Stomach (tissue), 9 donors: ENCODE results near the gene IRS2. TPM values are rescaled to one million over a fixed set of nuclear protein-coding genes. Genes with fewer than 3 reads are reported as not detected.

Experiments used
- DNase-seq, 2 donors: peaks; one replicate each; pipeline versions ENCODE4 v3.0.0 to v3.0.0-alpha.2; 2013 to 2019
- H3K27ac ChIP-seq, 5 donors: fragments of 200-600 bp in 4 of 5; sonication (generic) in 4 of 5; one replicate each; pipeline ENCODE4 v1.5.1; 2013 to 2019; ENCODE audit warnings: mild to moderate bottlenecking in 1 of 5, moderate library complexity in 1 of 5
- H3K27me3 ChIP-seq, 3 donors: fragments of 200-600 bp; sonication (generic); one replicate each; pipeline ENCODE4 v1.5.1; 2017 to 2019; ENCODE audit warnings: mixed run types in 1 of 3
- H3K36me3 ChIP-seq, 4 donors: fragments of 200-600 bp; sonication (generic); 1 replicate in 3 of 4; 2 replicates in 1 of 4; pipeline ENCODE4 v1.5.1; 2016 to 2019
- H3K4me1 ChIP-seq, 4 donors: fragments of 200-600 bp; sonication (generic); one replicate each; pipeline ENCODE4 v1.5.1; 2016 to 2019
- H3K4me3 ChIP-seq, 4 donors: fragments of 200-600 bp; sonication (generic) in 3 of 4; one replicate each; pipeline ENCODE4 v1.5.1; 2016 to 2019; ENCODE audit warnings: mild to moderate bottlenecking in 1 of 4
- H3K9me3 ChIP-seq, 4 donors: fragments of 200-600 bp; sonication (generic); one replicate each; pipeline ENCODE4 v1.5.1; 2016 to 2019
- EP300 ChIP-seq: sonication (generic); formaldehyde crosslinking; IDR thresholded peaks from one replicate; pipeline ENCODE4 v1.6.1; 2017; ENCODE audit warnings: antibody characterized with exemption
- POLR2A ChIP-seq, 4 donors: fragments of 450-650 bp; IDR thresholded peaks; one replicate each; pipeline ENCODE4 v1.6.1; 2016; ENCODE audit warnings: antibody characterized with exemption in 4 of 4, control low read depth in 2 of 4, mild to moderate bottlenecking in 1 of 4, moderate library complexity in 1 of 4
- POLR2AphosphoS5 ChIP-seq, 3 donors: sonication (generic); formaldehyde crosslinking; IDR thresholded peaks; one replicate each; pipeline ENCODE4 v1.6.1; 2016; ENCODE audit warnings: antibody characterized with exemption in 3 of 3
- WGBS, 5 donors: extraction: QIAGEN DNeasy Blood & Tissue Kit in 3 of 5; methylation state at CpG; one replicate each; pipeline versions ENCODE4 v1.1.5 to v1.1.7; 2013 to 2018; 5-methylcytosine and 5-hydroxymethylcytosine counted together
- intact Hi-C: fragments of 100-400 bp; cut with DNase I; formaldehyde crosslinking; loops from one replicate; pipeline ENCODE4 v1.15.1; 2023; ENCODE audit warnings: low total_unique reads
- polyA plus RNA-seq, 3 donors: library from polyadenylated mRNA; stranded (reverse); fragments of 200-250 nt; gene quantifications; one replicate each; pipeline ENCODE4 v1.2.3, GENCODE V29; 2013
- total RNA-seq, 5 donors: library from RNA; depleted of rRNA; stranded (reverse); fragments of >200 nt; gene quantifications; one replicate each; pipeline versions ENCODE4 v1.1.0 to v1.2.3, GENCODE V29; 2014 to 2016
- TF ChIP-seq, protein P1 (sequence below), 7 experiments: fragments of 450-650 bp in 4 of 7; fragments of 200-600 bp in 3 of 7; sonication (generic) in 3 of 7; IDR thresholded peaks; one replicate each; pipeline ENCODE4 v1.5.1; 2016 to 2019; ENCODE audit warnings: antibody characterized with exemption in 7 of 7, control low read depth in 2 of 7, mild to moderate bottlenecking in 1 of 7
- donor health status: healthy with polysubstance abuse.
- donor health status: Bipolar disorder and iron deficiency.
- donor health status: healthy.

Gene IRS2
- total and polyA plus RNA-seq, 8 donors: 2.7 to 24.1 (median 11.4) TPM

DNA sequence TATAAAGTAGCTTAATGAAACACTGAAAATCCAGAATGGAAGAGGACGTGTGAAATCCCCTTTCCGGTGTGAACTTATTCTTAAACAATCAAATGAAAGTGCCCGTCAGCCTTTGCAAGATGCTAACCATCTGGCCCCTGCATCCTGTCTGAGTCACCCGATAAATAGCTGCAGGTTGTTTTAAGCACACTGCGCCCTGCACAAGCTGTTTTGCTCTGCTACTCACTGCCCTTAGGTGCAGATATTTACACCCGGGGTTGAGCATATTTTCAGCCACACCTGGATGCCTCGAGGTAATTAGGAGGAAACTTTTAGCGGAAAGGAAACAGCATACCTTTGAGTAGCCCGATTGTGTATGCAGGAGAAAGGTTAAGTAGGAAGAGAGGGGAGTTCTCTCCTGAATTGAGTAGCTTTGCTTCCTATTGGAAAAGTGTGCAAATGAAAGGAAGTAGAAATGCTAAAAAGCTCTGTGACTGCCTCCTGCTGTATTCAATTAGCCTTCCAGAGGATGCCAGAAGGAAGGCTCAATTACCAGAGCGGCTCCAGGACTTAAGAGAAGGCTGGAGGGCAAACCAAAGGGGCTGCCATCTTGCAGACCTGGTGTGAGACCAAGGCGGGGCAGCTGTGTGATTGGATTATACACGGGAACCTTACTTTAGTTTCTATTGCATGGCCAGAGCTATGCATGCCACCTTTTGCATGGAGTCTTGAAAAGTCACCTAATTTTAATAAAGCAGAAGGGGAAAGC, 42.5 kb downstream of the IRS2 start:
- H3K9me3 ChIP-seq: no peaks in the 10 kb centered on the region
- H3K36me3 ChIP-seq: no peaks in the 10 kb centered on the region
- no peak for TF ChIP-seq EP300
- peak in 1 of 3 donors; percentile 75 for TF ChIP-seq POLR2AphosphoS5 (IDR thresholded peaks at IDR 0.05)
- no peak overlapping the region for H3K27ac ChIP-seq
- no peak overlapping the region for H3K4me3 ChIP-seq
- WGBS, 5 donors: 24 to 37% (median 32%) methylated on average over 12 of the region's 12 CpGs
- H3K4me1 ChIP-seq: peaks cover 7 to 15% (median 11%) of the 10 kb centered on the region in 4 donors
- peak in 1 of 2 donors; percentile 83 for DNase-seq
- no peaks in the 10 kb centered on the region for H3K27me3 ChIP-seq
- intact Hi-C loops: no loop called here

DNA sequence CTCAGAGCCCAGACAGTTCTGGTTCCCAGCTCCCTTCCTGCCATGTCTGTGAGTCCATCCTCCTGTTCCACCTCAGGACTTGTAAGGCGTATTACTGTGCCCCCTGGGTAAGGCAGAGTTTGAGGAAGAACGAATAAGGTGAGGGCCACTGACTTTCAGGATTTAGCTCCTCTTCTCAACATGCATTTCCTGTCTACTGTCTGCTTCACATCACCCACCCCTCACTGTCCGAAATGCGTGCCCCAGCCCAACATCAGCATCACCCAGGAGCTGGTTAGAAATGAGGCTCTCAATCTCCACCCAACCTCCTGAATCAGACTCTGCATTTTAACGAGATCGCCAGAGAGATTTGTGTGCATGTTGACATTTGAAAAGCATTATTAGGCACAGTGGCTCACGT, 44.4 kb downstream of the IRS2 start:
- no peak for DNase-seq
- TF ChIP-seq POLR2AphosphoS5 (IDR thresholded peaks at IDR 0.05) (no peak), EP300 (no peak)
- H3K27me3 ChIP-seq: no peaks in the 10 kb centered on the region
- WGBS, 5 donors: 74 to 86% (median 83%) methylated on average over 7 of the region's 7 CpGs
- no peaks in the 10 kb centered on the region for H3K36me3 ChIP-seq
- no peaks in the 10 kb centered on the region for H3K9me3 ChIP-seq
- H3K27ac ChIP-seq: no peak overlapping the region
- intact Hi-C loops: no loop called here
- H3K4me3 ChIP-seq: no peak overlapping the region
- peaks cover 7 to 15% (median 11%) of the 10 kb centered on the region in 4 donors for H3K4me1 ChIP-seq

DNA sequence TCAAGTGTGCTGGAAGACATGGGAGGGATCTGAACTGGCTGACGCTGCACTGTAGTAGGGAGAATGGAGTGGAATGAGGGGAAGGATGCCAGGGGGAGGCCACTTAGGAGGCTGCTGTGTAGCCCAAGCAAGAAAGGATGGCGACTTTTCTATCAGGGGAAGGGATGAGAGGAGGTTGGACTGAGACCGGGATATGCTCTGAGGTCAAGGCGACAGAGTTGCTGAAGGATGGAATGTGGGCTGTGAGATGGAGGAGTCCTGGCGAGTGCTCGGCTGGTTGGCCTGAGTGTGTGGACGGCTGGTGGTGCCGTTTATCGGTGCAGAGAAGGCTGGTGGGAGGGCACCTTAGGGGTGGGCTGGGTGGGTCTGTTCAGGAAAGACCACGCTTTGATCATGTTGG, 45.7 kb downstream of the IRS2 start:
- Histone ChIP-seq H3K27ac (no peak overlapping the region), H3K4me3 (no peak overlapping the region), H3K27me3 (no peaks in the 10 kb centered on the region), H3K36me3 (no peaks in the 10 kb centered on the region), H3K9me3 (no peaks in the 10 kb centered on the region), H3K4me1 (peaks cover 7 to 15% (median 11%) of the 10 kb centered on the region in 4 donors)
- intact Hi-C loops: no loop called here
- WGBS, 5 donors: 90 to 94% (median 93%) methylated on average over 10 of the region's 10 CpGs
- TF ChIP-seq POLR2AphosphoS5 (IDR thresholded peaks at IDR 0.05): no peak
- no peak for TF ChIP-seq EP300
- TF ChIP-seq, protein P1, sequence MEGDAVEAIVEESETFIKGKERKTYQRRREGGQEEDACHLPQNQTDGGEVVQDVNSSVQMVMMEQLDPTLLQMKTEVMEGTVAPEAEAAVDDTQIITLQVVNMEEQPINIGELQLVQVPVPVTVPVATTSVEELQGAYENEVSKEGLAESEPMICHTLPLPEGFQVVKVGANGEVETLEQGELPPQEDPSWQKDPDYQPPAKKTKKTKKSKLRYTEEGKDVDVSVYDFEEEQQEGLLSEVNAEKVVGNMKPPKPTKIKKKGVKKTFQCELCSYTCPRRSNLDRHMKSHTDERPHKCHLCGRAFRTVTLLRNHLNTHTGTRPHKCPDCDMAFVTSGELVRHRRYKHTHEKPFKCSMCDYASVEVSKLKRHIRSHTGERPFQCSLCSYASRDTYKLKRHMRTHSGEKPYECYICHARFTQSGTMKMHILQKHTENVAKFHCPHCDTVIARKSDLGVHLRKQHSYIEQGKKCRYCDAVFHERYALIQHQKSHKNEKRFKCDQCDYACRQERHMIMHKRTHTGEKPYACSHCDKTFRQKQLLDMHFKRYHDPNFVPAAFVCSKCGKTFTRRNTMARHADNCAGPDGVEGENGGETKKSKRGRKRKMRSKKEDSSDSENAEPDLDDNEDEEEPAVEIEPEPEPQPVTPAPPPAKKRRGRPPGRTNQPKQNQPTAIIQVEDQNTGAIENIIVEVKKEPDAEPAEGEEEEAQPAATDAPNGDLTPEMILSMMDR (IDR thresholded peaks at IDR 0.05): no peak
- TF ChIP-seq POLR2A (IDR thresholded peaks at IDR 0.05): no peak
- DNase-seq: no peak

DNA sequence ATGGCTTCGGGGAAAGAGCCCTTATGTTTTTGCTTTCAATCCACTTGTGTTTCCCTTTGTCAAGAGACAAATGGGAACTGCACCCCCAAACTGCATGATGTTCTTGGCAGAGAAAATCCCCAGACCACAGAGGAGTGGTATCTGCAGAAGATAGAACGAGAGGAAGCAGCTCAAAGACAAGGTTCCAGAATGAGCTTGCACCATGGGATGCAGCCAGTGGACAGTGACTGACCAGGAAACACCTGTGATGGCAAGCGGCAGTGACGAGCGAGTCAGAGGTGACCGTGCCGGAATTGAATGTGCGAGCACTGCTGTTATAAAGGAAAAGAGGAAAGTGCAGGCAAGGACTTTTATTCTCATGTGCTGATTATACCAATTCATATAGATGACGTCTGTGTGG, 46.3 kb downstream of the IRS2 start:
- H3K27me3 ChIP-seq: no peaks in the 10 kb centered on the region
- no peak overlapping the region for H3K27ac ChIP-seq
- intact Hi-C loops: no loop called here
- 65 to 83% (median 78%) methylated on average over 9 of the region's 9 CpGs for WGBS, 5 donors
- TF ChIP-seq EP300 (no peak), POLR2A (IDR thresholded peaks at IDR 0.05) (no peak), POLR2AphosphoS5 (IDR thresholded peaks at IDR 0.05) (no peak)
- TF ChIP-seq, protein P1 (IDR thresholded peaks at IDR 0.05): no peak
- H3K4me3 ChIP-seq: no peak overlapping the region
- no peaks in the 10 kb centered on the region for H3K36me3 ChIP-seq
- peaks cover 7 to 15% (median 11%) of the 10 kb centered on the region in 4 donors for H3K4me1 ChIP-seq
- no peaks in the 10 kb centered on the region for H3K9me3 ChIP-seq
- DNase-seq: no peak

DNA sequence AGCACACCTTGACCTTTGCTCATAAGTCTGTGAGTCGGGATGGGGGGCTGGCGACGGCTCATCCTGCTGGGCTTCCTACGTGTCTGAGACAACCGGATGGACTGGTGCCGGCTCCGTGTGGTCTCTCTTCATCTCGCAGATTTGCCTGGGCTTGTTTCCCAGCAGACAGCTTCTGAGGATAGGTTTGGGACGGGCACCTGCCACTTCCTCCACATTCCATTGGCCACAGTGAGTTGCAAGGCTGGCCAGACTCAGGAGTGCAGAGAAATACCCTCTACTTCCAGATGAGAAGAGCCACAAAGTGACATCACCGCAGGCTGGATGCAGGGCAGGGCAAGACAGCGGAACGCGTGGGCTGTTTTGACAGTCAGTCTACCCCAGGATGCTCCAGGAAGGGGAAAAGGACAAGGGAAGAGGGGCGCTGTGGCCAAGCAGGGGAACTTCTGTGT, 48.1 kb downstream of the IRS2 start:
- intact Hi-C loops: no loop called here
- H3K27me3 ChIP-seq: no peaks in the 10 kb centered on the region
- no peak overlapping the region for H3K27ac ChIP-seq
- no peak for TF ChIP-seq POLR2A (IDR thresholded peaks at IDR 0.05)
- no peak for TF ChIP-seq POLR2AphosphoS5 (IDR thresholded peaks at IDR 0.05)
- no peaks in the 10 kb centered on the region for H3K4me1 ChIP-seq
- H3K9me3 ChIP-seq: no peaks in the 10 kb centered on the region
- H3K4me3 ChIP-seq: no peak overlapping the region
- no peaks in the 10 kb centered on the region for H3K36me3 ChIP-seq
- 76 to 89% (median 87%) methylated on average over 14 of the region's 14 CpGs for WGBS, 5 donors
- no peak for DNase-seq

DNA sequence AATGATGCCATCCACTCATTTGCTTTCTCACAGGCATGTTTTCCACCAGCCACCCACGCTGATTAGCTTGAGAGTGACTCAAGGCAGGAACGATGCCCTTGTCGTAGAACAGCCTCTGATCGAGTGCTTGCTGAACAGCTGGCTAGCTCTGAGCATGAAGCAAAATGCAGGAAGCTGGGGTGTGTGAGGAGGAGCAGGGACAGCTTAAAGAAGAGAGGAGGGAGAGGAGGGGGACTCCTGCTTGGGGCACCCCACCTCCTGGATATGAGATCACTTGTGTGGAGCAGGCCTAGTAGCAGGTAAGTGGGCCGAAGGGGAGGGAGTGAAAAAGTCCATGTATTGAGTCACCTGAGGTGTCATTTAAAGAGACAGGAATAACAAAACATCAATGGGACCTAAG, 48.8 kb downstream of the IRS2 start:
- no peaks in the 10 kb centered on the region for H3K9me3 ChIP-seq
- no peak overlapping the region for H3K27ac ChIP-seq
- TF ChIP-seq EP300 (no peak), POLR2A (IDR thresholded peaks at IDR 0.05) (no peak), POLR2AphosphoS5 (IDR thresholded peaks at IDR 0.05) (no peak)
- TF ChIP-seq, protein P1 (IDR thresholded peaks at IDR 0.05): no peak
- H3K27me3 ChIP-seq: no peaks in the 10 kb centered on the region
- no peaks in the 10 kb centered on the region for H3K36me3 ChIP-seq
- 62 to 68% (median 67%) methylated on average over 5 of the region's 5 CpGs for WGBS, 5 donors
- H3K4me3 ChIP-seq: no peak overlapping the region
- intact Hi-C loops: no loop called here
- no peak for DNase-seq
- H3K4me1 ChIP-seq: no peaks in the 10 kb centered on the region
